Karpas-422 (cell line): ENCODE results near the gene MATN1. TPM values are rescaled to one million over a fixed set of nuclear protein-coding genes. Genes with fewer than 3 reads are reported as not detected.

Source experiments
- DNase-seq: peaks from one replicate; pipeline ENCODE4 v3.0.0-alpha.2; 2015
- H2AFZ ChIP-seq: fragments of 200-600 bp; sonication (generic); 2 replicates; pipeline ENCODE4 v1.6.1; 2014; ENCODE audit warnings: antibody characterized with exemption, low read length, mixed read lengths
- H3K27ac ChIP-seq: fragments of 200-600 bp; sonication (generic); 2 replicates; pipeline ENCODE4 v1.5.1; 2014; ENCODE audit warnings: mild to moderate bottlenecking, low read length, moderate library complexity
- H3K27me3 ChIP-seq: fragments of 200-600 bp; sonication (generic); 2 replicates; pipeline ENCODE4 v1.6.1; 2014; ENCODE audit warnings: low read length, mixed read lengths
- H3K36me3 ChIP-seq: fragments of 200-600 bp; sonication (generic); 2 replicates; pipeline ENCODE4 v1.6.1; 2014; ENCODE audit warnings: low read length, mixed read lengths; ENCODE audit not compliant: insufficient read depth
- H3K4me1 ChIP-seq: fragments of 200-600 bp; sonication (generic); 2 replicates; pipeline ENCODE4 v1.6.1; 2014; ENCODE audit warnings: mild to moderate bottlenecking, low read length, mixed read lengths
- H3K4me2 ChIP-seq: fragments of 200-600 bp; sonication (generic); 2 replicates; pipeline ENCODE4 v1.6.1; 2014; ENCODE audit warnings: low read length, low read depth, mild to moderate bottlenecking; ENCODE audit not compliant: poor library complexity, severe bottlenecking
- H3K4me3 ChIP-seq: fragments of 200-600 bp; sonication (generic); 2 replicates; pipeline ENCODE4 v1.5.1; 2014; ENCODE audit warnings: mild to moderate bottlenecking, antibody characterized with exemption, low read length, mixed read lengths
- H3K79me2 ChIP-seq: fragments of 200-600 bp; sonication (generic); 2 replicates; pipeline ENCODE4 v1.6.1; 2014; ENCODE audit warnings: mild to moderate bottlenecking, low read length, mixed read lengths
- H3K9ac ChIP-seq: fragments of 200-600 bp; sonication (generic); 2 replicates; pipeline ENCODE4 v1.6.0; 2014; ENCODE audit warnings: low read length
- H3K9me2 ChIP-seq: fragments of 200-600 bp; sonication (generic), shearing (Covaris generic); replicated peaks from 2 replicates; pipeline ENCODE4 v1.6.0; 2014; ENCODE audit warnings: mild to moderate bottlenecking, low read length, moderate library complexity; ENCODE audit not compliant: insufficient read depth
- H3K9me3 ChIP-seq: fragments of 300-700, 200-600 bp; sonication (generic); 2 replicates; pipeline ENCODE4 v1.6.1; 2014; ENCODE audit warnings: low read length, mixed read lengths
- H4K20me1 ChIP-seq: fragments of 200-600 bp; sonication (generic); 2 replicates; pipeline ENCODE4 v1.6.1; 2014; ENCODE audit warnings: mild to moderate bottlenecking, antibody characterized with exemption, low read length, low read depth; ENCODE audit not compliant: insufficient read depth
- total RNA-seq: library from RNA; depleted of rRNA; stranded (reverse); fragments of >200 nt; shearing (Covaris generic); gene quantifications from 2 replicates; pipeline ENCODE4 v1.2.3, GENCODE V29; 2014; ENCODE audit warnings: low replicate concordance

MATN1 gene
- total RNA-seq, 1 experiment from 2014 or later = 0.19 TPM

GRCh38 chr1:30724175-30724574 lies 790 bp upstream of the MATN1 start:
- no peaks in the 10 kb centered on the region for H3K36me3 ChIP-seq
- H2AFZ ChIP-seq = no peak overlapping the region
- no peaks in the 10 kb centered on the region for H3K27me3 ChIP-seq
- peaks cover 11% of the 10 kb centered on the region; the same call in 1 of the 2 replicates for H4K20me1 ChIP-seq
- no peak overlapping the region for H3K4me2 ChIP-seq
- no peak overlapping the region for H3K27ac ChIP-seq
- peak; percentile 61 for DNase-seq
- H3K9me2 ChIP-seq = no peaks in the 10 kb centered on the region
- no peaks in the 10 kb centered on the region for H3K9me3 ChIP-seq
- no peak overlapping the region for H3K4me3 ChIP-seq
- no peak overlapping the region for H3K9ac ChIP-seq
- H3K4me1 ChIP-seq = peaks cover 17% of the 10 kb centered on the region
- H3K79me2 ChIP-seq = no peaks in the 10 kb centered on the region

- no peak overlapping the region for H3K4me3 ChIP-seq
- peaks cover 22% of the 10 kb centered on the region for H3K4me1 ChIP-seq
- no peak overlapping the region for H3K27ac ChIP-seq
- H3K9ac ChIP-seq = no peak overlapping the region
- no peaks in the 10 kb centered on the region for H3K9me3 ChIP-seq
- H2AFZ ChIP-seq = no peak overlapping the region
- H4K20me1 ChIP-seq = peaks cover 11% of the 10 kb centered on the region; the same call in 1 of the 2 replicates
- H3K4me2 ChIP-seq = no peak overlapping the region
- H3K79me2 ChIP-seq = no peaks in the 10 kb centered on the region
- no peak for DNase-seq
- H3K9me2 ChIP-seq = no peaks in the 10 kb centered on the region
- H3K27me3 ChIP-seq = no peaks in the 10 kb centered on the region
- H3K36me3 ChIP-seq = no peaks in the 10 kb centered on the region
Observed at GRCh38 chr1:30721812-30722537, 1.4 kb downstream of the MATN1 start.

GRCh38 chr1:30721341-30721793 lies 2.0 kb downstream of the MATN1 start:
- Histone ChIP-seq H4K20me1 (peaks cover 11% of the 10 kb centered on the region; the same call in 1 of the 2 replicates), H3K27ac (no peak overlapping the region), H3K36me3 (no peaks in the 10 kb centered on the region), H3K9me2 (no peaks in the 10 kb centered on the region), H3K27me3 (no peaks in the 10 kb centered on the region), H3K9me3 (peaks cover 4% of the 10 kb centered on the region; the same call in 1 of the 2 replicates), H3K79me2 (no peaks in the 10 kb centered on the region), H3K4me2 (no peak overlapping the region), H2AFZ (no peak overlapping the region), H3K9ac (no peak overlapping the region), H3K4me1 (peaks cover 22% of the 10 kb centered on the region), H3K4me3 (no peak overlapping the region)
- DNase-seq = no peak

GRCh38 chr1:30720271-30721223 lies 2.8 kb downstream of the MATN1 start:
- Histone ChIP-seq H3K4me3 (no peak overlapping the region), H3K9me3 (peaks cover 12% of the 10 kb centered on the region; the same call in 1 of the 2 replicates), H3K9ac (no peak overlapping the region), H4K20me1 (peaks cover 11% of the 10 kb centered on the region; the same call in 1 of the 2 replicates), H3K36me3 (no peaks in the 10 kb centered on the region), H3K79me2 (no peaks in the 10 kb centered on the region), H2AFZ (no peak overlapping the region), H3K4me2 (no peak overlapping the region), H3K27ac (no peak overlapping the region), H3K4me1 (peaks cover 22% of the 10 kb centered on the region), H3K9me2 (no peaks in the 10 kb centered on the region), H3K27me3 (no peaks in the 10 kb centered on the region)
- no peak for DNase-seq

- Histone ChIP-seq H3K27me3 (no peaks in the 10 kb centered on the region), H3K79me2 (no peaks in the 10 kb centered on the region), H3K9me2 (no peaks in the 10 kb centered on the region), H4K20me1 (peaks cover 6% of the 10 kb centered on the region; the same call in 1 of the 2 replicates), H3K4me1 (peaks cover 22% of the 10 kb centered on the region), H2AFZ (no peak overlapping the region), H3K9ac (peak overlapping the region; percentile 76), H3K27ac (no peak overlapping the region), H3K36me3 (no peaks in the 10 kb centered on the region), H3K4me3 (peak overlapping the region; percentile 79), H3K9me3 (peaks cover 14% of the 10 kb centered on the region; the same call in 1 of the 2 replicates), H3K4me2 (peak overlapping the region; percentile 95)
- DNase-seq = no peak
Observed at GRCh38 chr1:30719406-30720270, 3.7 kb downstream of the MATN1 start.

- H4K20me1 ChIP-seq = peaks cover 6% of the 10 kb centered on the region; the same call in 1 of the 2 replicates
- peak overlapping the region; percentile 79 for H3K4me3 ChIP-seq
- H3K9me2 ChIP-seq = no peaks in the 10 kb centered on the region
- H3K79me2 ChIP-seq = no peaks in the 10 kb centered on the region
- H3K27me3 ChIP-seq = no peaks in the 10 kb centered on the region
- peak overlapping the region; percentile 97 for H2AFZ ChIP-seq
- H3K36me3 ChIP-seq = no peaks in the 10 kb centered on the region
- peak overlapping the region; percentile 95 for H3K4me2 ChIP-seq
- DNase-seq = peak; percentile 92
- peaks cover 14% of the 10 kb centered on the region; the same call in 1 of the 2 replicates for H3K9me3 ChIP-seq
- peak overlapping the region; percentile 61 for H3K27ac ChIP-seq
- H3K4me1 ChIP-seq = peaks cover 22% of the 10 kb centered on the region
- H3K9ac ChIP-seq = peak overlapping the region; percentile 76
Observed at GRCh38 chr1:30718636-30719405, 4.6 kb downstream of the MATN1 start.

GRCh38 chr1:30718091-30718635 lies 5.2 kb downstream of the MATN1 start:
- H3K27me3 ChIP-seq = no peaks in the 10 kb centered on the region

More at GRCh38 chr1:30718091-30718635, 5.2 kb downstream of the MATN1 start:
- no peaks in the 10 kb centered on the region for H3K36me3 ChIP-seq
- peaks cover 22% of the 10 kb centered on the region for H3K4me1 ChIP-seq
- no peak overlapping the region for H2AFZ ChIP-seq
- H3K9me3 ChIP-seq = peaks cover 14% of the 10 kb centered on the region; the same call in 1 of the 2 replicates
- no peak overlapping the region for H3K4me2 ChIP-seq
- peaks cover 6% of the 10 kb centered on the region; the same call in 1 of the 2 replicates for H4K20me1 ChIP-seq
- no peaks in the 10 kb centered on the region for H3K79me2 ChIP-seq
- H3K9me2 ChIP-seq = no peaks in the 10 kb centered on the region
- no peak overlapping the region for H3K4me3 ChIP-seq
- peak; percentile 99 for DNase-seq
- H3K9ac ChIP-seq = no peak overlapping the region
- no peak overlapping the region for H3K27ac ChIP-seq
